Putamen (tissue), 1 donor: ENCODE data around the gene PDE4D.
"Not testable (repeated sequence)": the region's sequence is repeated elsewhere in the genome, so short reads cannot be mapped to it uniquely, and the experiment has no call there.

Experiments
- DNase-seq: peaks from one replicate; pipeline ENCODE4 v3.0.0-alpha.2; 2016; ENCODE audit warnings: low spot score

The PDE4D gene

GRCh38 chr5:59607138-59607765 lies 286.3 kb downstream of the PDE4D start:
- DNase-seq: no peak

DNA sequence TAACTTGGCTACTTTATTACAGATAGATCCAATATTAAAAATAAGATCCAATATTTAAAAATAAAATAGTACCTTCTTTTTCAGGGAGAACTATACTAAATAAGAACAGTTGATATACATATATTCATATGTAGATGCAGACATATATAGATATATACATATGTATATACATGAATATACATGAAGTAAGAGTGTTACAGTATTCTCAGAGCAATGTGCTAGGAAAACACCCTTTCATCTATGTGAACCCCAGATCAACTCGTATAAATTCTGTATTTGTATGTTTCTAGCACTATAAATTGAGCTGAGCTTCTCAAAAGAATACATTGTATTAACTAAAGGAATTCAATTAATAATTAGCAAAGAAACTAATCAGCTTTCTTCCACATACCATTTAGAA lies 287.6 kb downstream of the PDE4D start:
- no peak for DNase-seq

- no peak for DNase-seq
Observed at GRCh38 chr5:59604111-59604510, 289.4 kb downstream of the PDE4D start.

GRCh38 chr5:59600998-59601397 lies 292.5 kb downstream of the PDE4D start:
- no peak for DNase-seq

DNA sequence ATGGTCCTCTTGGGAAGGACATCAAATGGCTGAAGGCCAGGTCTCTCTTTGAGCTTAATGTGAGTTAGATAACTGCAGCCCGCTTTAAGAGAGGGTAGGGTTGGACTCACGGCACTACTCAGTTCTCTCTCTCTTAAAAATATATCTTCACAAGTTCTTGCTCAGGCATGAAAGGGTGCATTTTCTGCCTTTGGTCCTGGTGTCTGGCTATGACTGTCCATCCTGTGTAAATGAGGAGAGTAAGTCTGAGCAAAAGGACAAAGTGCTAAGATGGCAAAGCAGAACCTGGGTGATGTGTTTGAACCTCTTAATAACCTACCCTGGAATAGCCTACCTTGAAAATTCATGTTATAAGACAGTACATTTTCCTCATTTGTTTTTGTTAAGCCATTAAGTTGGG lies 293.4 kb downstream of the PDE4D start:
- no peak for DNase-seq

GRCh38 chr5:59599729-59600128 lies 293.8 kb downstream of the PDE4D start:
- no peak for DNase-seq

GRCh38 chr5:59598547-59598874 lies 295.0 kb downstream of the PDE4D start:
- DNase-seq: no peak

GRCh38 chr5:59597690-59598546 lies 295.6 kb downstream of the PDE4D start:
- no peak for DNase-seq

- no peak for DNase-seq
Observed at GRCh38 chr5:59596586-59597350, 296.8 kb downstream of the PDE4D start.

DNA sequence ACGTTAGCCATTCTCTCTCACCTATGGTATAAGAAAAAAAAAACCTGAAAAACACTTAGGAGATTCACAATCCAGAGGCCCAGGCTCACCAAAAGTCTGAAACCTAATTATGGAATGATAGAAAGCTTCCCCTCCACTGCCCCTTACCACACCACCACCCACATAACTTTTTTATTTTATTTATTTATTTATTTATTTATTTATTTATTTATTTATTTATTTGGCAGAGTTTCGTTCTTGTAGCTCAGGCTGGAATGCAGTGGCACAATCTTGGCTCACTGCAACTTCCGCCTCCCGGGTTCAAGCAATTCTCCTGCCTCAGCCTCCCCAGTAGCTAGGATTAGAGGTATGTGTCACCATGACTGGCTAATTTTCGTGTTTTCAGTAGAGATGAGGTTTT lies 299.4 kb downstream of the PDE4D start:
- not testable (repeated sequence) for DNase-seq

GRCh38 chr5:59593439-59594007 lies 300.0 kb downstream of the PDE4D start:
- no peak for DNase-seq

DNA sequence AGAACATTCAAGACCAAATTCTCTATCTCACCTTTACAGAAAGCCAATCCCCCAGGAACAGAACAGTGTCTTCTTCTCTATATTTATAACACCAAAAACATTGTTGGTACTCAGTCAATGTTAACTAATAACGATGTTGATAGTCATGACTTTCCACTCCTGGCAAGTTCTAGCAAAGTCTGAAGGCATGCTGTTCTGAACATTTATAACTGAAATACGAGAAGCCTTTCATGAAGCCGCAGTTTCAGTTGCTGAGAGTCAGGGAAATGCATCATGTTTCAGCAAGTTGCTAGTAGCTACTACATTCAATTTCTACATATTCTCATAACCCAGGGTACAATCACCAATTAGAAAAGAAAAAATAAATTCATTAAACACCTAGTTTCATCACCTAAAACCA lies 301.4 kb downstream of the PDE4D start:
- no peak for DNase-seq

- no peak for DNase-seq
Observed at GRCh38 chr5:59591162-59591561, 302.4 kb downstream of the PDE4D start.

- DNase-seq: no peak
Observed at GRCh38 chr5:59588922-59589321, 304.6 kb downstream of the PDE4D start.

DNA sequence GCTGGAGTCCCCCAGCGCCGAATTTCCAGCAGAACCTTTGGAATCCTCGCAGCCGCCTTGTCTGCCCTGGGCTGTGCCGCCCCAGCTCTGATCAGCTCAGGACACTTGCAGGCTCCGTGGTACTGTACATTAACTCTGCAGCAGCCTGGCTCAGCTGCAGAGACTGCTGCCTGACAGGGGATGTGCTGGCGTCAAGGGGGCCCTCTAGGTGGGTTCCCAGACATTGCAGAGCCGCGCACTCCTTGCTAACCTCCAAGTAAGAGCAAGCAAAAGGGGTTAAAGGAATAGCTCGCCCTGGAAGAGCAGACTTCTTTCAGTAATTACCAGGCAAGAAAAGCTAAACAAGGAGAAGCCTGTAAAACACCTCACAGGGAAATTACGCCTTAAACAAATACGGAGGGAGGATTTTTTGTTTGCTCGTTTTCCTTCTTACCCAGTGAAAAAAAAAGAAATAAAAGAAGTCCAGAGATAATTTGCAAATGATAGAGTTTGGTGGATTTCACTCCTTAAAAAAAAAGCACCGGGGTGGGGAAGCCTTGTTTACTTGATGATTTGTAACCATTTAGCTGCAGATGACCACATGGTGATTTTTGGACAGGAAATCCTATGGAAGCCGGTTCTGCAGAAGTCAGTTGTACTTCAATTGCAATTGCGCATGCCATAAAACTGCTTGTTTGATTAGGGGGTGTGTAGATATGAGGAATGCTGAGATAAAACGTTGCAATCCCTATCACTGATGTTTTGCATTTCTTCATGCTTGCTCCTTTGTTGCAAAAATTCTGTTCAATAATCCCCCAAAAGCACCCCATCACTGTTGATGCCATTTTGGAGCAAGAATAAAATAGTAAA lies 305.8 kb downstream of the PDE4D start:
- DNase-seq: peak; percentile 88

DNA sequence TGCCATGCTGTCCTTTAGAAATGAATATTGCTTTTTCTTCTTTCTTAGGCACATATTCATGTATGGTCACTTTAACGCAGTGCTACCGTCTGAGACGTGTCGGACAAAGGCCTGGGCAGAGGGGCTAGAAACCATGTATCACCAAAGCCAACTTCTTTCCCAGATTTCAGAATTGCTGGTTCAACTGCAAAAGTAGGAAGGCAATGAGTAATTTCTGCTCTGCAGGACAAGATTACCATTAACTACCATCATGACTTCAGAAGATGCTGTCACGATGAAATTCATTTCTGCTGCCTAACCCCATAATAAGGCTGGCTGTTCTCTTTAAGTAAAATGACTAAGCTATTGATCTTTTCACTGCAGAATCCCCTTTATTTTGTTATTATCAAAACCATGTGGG lies 306.7 kb downstream of the PDE4D start:
- DNase-seq: no peak

- no peak for DNase-seq
Observed at GRCh38 chr5:59584858-59585846, 308.4 kb downstream of the PDE4D start.

GRCh38 chr5:59583810-59584562 lies 309.5 kb downstream of the PDE4D start:
- DNase-seq: no peak

DNA sequence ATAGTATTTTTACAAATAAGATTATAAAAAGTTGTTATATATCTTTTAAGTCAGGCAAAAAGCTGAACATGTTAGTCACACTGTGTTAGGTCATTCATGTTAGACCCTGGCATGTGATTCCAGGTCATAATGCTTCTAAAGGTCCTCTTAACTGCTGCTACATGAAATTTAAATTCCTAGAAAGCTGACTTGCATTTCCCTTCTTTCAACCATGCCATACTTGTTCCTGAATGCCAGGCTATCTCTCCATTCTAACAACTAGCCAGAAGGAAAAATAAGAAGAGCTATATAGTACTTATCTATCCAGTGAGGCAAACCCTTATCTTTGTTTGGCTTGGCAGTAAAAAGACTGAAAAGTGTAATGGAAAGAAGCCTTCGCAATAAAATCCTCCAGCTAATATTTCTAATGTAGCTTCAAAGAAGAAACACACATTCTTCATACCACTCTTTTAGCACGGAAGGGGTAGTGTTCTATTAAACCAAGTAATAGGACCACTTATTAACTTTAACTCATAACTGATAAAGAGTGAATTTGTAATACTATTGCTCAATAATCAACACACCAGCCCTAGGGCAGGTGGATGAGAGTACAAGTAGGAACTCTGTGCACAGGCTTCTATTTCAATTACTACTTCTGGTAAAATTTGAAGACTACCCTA lies 310.2 kb downstream of the PDE4D start:
- no peak for DNase-seq
